Measurements from ENCODE around the gene PRKAG2.

PRKAG2 gene

DNA sequence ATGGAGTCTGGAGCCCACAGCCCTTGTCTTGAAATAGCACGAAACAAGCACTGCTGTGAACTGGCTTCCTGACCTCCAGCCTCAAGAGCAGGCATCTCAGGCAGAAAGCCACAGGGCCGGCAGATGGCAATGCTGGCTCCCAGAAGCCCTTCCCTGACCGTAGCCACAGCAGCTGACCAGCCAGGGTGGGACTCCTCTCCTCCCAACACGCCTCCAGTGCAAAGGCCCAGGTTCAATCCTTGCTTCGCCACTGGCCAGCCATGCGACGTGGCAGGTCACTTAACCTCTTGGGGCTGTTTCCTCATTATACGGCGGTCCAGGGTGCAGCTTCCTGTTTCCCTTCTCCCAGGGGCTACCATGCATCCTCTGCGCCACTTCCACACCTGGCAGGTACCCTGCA, 12.8 kb downstream of the PRKAG2 start:
- H3K27ac ChIP-seq: no peak overlapping the region
- TF ChIP-seq, protein P1, sequence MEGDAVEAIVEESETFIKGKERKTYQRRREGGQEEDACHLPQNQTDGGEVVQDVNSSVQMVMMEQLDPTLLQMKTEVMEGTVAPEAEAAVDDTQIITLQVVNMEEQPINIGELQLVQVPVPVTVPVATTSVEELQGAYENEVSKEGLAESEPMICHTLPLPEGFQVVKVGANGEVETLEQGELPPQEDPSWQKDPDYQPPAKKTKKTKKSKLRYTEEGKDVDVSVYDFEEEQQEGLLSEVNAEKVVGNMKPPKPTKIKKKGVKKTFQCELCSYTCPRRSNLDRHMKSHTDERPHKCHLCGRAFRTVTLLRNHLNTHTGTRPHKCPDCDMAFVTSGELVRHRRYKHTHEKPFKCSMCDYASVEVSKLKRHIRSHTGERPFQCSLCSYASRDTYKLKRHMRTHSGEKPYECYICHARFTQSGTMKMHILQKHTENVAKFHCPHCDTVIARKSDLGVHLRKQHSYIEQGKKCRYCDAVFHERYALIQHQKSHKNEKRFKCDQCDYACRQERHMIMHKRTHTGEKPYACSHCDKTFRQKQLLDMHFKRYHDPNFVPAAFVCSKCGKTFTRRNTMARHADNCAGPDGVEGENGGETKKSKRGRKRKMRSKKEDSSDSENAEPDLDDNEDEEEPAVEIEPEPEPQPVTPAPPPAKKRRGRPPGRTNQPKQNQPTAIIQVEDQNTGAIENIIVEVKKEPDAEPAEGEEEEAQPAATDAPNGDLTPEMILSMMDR (IDR thresholded peaks at IDR 0.05): no peak
- TF ChIP-seq ZFX (IDR thresholded peaks at IDR 0.05; ENCODE audit: borderline replicate concordance): no peak

DNA sequence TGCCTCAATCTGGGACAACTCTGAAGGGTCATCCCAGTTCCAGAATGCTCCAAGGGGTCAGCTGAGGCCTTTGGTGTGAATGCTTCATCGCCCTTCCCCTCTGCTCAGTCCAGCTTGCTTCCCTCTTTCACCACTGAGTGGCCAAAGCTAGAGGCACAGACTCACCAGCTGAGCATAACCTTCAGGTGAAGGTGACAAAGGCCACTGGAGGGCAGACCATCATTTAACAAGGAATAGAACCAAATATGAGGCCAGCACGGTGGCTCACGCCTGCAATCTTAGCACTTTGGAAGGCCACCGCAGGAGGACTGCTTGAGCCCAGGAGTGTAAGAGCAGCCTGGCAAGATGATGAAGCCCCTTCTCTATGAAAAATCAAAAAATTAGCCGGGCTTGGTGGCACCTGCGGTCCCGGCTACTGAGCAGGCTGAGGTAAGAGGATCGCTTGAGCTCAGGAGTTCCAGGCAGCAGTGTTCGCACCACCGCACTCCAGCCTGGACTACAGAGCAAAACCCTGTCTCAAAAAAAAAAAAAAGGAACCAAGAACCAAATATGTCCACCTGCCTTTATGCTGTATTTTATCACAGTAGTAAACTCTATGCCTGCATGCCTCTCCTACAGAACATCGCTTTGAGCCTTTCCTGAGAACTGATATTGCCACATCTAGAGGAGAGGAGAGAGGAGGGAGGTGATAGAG, 13.4 kb downstream of the PRKAG2 start:
- TF ChIP-seq, protein P1 (IDR thresholded peaks at IDR 0.05): peak; percentile 46
- TF ChIP-seq ZFX (IDR thresholded peaks at IDR 0.05; ENCODE audit: borderline replicate concordance): no peak

DNA sequence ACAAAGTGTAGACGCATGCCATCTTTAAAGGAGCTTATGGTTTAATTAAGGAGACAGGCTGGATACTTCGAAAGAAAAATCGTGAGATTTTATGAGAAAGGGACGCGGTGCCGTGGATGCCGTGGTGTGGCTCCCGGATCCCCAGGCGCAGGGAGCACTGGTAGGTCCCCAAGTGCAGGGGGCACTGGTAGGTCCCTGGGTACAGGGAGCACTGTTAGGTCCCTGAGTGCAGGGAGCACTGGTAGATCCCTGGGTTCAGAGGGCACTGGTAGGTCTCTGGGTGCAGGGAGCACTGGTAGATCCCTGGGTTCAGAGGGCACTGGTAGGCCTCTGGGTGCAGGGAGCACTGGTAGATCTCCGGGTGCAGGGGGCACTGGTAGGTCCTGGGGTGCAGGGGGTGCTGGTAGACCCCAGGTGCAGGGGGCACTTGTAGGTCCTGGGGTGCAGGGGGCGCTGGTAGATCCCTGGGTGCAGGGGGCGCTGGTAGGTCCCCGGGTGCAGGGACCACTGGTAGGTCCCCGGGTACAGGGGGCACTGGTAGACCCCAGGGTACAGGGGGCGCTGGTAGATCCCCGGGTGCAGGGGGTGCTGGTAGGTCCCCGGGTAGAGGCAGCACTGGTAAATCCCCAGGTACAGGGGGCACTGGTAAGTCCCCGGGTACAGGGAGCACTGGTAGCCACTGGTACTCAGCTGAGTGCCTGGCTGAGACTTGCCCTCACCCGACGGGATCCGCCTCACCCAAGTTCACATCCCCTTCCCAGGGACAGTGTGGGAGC, 14.1 kb downstream of the PRKAG2 start:
- TF ChIP-seq, protein P1 (IDR thresholded peaks at IDR 0.05): no peak
- no peak for TF ChIP-seq ZFX (IDR thresholded peaks at IDR 0.05; ENCODE audit: borderline replicate concordance)
- no peak overlapping the region for H3K27ac ChIP-seq

More for the DNA sequence above, 13.4 kb downstream of the PRKAG2 start:
- H3K27ac ChIP-seq: no peak overlapping the region

DNA sequence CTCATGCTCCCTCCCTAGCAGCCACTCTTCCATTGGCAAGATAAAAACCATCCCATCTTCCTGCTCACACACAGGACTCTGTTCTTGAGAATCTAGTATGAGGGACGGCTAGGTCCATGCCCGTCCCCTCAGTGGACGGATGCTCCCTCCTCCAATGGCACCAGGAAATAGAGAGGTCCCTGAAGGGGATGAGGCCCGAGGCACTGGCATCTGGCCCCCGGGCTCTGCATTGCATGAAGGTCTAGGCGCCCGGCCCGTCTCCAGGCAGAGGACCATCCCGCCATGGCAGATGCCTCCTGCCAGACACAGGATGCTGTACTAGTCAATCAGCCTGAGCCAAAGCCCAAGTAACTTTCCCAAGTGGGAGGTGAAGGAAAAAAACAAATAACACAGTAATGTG, 15.0 kb downstream of the PRKAG2 start:
- TF ChIP-seq ZFX (IDR thresholded peaks at IDR 0.05; ENCODE audit: borderline replicate concordance): no peak
- TF ChIP-seq, protein P1 (IDR thresholded peaks at IDR 0.05): no peak

DNA sequence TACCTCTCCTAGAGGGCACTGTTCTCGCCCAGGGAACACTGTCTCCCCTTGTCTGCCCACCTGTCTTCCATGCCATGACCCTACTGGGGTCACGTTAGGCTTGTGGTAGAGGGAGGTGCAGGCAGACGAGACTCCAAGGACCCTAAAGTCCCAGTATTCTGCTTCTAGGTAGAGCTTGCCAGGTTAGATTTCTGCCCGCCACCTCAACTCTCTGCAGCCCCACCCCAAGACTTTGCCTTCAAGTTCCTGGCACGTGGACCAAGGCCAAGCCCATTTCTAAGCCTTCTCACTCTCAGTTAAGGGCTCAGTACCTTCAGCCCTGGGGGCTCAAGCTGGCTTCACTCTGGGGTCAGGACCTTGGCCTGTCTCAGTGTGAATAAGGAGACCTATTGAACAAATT, 16.1 kb downstream of the PRKAG2 start:
- TF ChIP-seq, protein P1 (IDR thresholded peaks at IDR 0.05): no peak
- TF ChIP-seq ZFX (IDR thresholded peaks at IDR 0.05; ENCODE audit: borderline replicate concordance): no peak
- no peak overlapping the region for H3K27ac ChIP-seq

More for the DNA sequence above, 15.0 kb downstream of the PRKAG2 start:
- H3K27ac ChIP-seq: no peak overlapping the region

DNA sequence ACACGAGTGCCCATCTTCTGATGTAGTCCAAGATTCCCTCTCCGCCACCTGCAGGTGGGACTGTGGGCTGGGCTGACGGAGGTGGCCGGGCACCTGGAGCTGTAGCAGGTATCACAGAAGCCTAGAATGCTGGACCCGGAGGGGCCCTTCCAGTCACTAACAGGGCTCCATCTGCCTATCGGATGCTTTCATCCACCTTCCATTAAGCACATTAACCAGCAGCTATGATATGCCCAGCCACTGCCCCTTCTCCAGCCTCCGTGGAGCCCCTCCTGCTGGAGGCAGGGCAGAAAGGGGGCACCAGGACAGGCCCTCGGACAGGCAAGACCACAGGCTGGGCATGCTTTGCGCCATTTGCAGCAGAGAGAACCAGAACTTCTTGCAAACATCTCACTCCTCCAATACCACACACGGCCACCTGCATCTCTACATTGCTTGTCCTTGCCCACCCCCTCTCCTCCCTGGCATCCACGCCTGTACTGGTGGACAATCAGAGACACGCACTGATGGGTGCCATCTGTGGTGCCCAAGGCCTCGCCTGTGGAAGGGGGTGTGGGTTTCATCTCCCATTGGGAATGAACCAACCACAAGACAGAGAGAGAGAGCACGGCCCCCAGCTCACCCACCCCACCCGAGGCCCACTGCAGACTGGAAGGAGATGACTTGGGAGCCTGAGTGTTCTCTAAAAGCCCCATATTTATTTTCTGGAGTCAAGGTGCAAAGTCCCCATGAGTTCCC, 16.8 kb downstream of the PRKAG2 start:
- H3K27ac ChIP-seq: no peak overlapping the region
- no peak for TF ChIP-seq ZFX (IDR thresholded peaks at IDR 0.05; ENCODE audit: borderline replicate concordance)
- TF ChIP-seq, protein P1 (IDR thresholded peaks at IDR 0.05): no peak
